ENCODE data around the gene ADAMTS15. TPM values are rescaled to one million over a fixed set of nuclear protein-coding genes. Genes with fewer than 3 reads are reported as not detected.

The ADAMTS15 gene
- total and polyA plus RNA-seq, 12 donors: 7.7 to 49.4 (median 16.4) TPM

GRCh38 chr11:130485983-130486382 lies 37.5 kb downstream of the ADAMTS15 start:
- Histone ChIP-seq H3K9me3 (no peaks in the 10 kb centered on the region), H3K27ac (no peak overlapping the region), H3K36me3 (peaks cover 0 to 6% (median 0%) of the 10 kb centered on the region in 9 donors), H3K4me3 (no peak overlapping the region), H3K4me1 (peaks cover 0 to 18% (median 4%) of the 10 kb centered on the region in 9 donors), H3K27me3 (no peaks in the 10 kb centered on the region)
- intact Hi-C loops (cut with DNase I): no loop called here
- DNase-seq (no peak), ATAC-seq (no peak)
- 94 to 95% methylated on average over 14 of the region's 14 CpGs for WGBS, 2 donors
- TF ChIP-seq, protein P1, sequence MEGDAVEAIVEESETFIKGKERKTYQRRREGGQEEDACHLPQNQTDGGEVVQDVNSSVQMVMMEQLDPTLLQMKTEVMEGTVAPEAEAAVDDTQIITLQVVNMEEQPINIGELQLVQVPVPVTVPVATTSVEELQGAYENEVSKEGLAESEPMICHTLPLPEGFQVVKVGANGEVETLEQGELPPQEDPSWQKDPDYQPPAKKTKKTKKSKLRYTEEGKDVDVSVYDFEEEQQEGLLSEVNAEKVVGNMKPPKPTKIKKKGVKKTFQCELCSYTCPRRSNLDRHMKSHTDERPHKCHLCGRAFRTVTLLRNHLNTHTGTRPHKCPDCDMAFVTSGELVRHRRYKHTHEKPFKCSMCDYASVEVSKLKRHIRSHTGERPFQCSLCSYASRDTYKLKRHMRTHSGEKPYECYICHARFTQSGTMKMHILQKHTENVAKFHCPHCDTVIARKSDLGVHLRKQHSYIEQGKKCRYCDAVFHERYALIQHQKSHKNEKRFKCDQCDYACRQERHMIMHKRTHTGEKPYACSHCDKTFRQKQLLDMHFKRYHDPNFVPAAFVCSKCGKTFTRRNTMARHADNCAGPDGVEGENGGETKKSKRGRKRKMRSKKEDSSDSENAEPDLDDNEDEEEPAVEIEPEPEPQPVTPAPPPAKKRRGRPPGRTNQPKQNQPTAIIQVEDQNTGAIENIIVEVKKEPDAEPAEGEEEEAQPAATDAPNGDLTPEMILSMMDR (IDR thresholded peaks at IDR 0.05): no peak

DNA sequence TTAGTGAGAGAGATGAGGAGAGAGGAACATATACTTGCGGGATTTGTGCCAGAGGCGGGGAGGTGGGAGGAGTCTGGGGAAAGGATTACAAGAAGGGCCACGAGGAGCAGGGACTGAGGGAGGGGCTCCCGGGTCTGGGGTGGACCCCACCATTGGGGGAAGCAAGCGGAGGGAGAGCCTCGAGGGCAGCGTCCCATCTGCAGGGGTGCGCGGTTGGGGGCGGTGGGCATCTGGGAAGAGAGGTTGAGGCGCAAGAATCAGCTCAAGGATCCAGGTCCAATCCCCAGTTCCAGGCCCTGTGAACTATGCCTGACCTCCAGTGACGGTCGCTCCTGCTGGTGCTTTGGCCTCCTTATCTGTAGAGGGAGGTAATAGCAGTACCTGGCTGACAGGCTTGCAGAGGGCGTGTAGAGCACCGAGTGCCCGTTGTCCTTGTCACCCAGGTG lies 38.0 kb downstream of the ADAMTS15 start:
- DNase-seq: no peak
- intact Hi-C loops (cut with DNase I): no loop called here
- no peak overlapping the region for H3K4me3 ChIP-seq

DNA sequence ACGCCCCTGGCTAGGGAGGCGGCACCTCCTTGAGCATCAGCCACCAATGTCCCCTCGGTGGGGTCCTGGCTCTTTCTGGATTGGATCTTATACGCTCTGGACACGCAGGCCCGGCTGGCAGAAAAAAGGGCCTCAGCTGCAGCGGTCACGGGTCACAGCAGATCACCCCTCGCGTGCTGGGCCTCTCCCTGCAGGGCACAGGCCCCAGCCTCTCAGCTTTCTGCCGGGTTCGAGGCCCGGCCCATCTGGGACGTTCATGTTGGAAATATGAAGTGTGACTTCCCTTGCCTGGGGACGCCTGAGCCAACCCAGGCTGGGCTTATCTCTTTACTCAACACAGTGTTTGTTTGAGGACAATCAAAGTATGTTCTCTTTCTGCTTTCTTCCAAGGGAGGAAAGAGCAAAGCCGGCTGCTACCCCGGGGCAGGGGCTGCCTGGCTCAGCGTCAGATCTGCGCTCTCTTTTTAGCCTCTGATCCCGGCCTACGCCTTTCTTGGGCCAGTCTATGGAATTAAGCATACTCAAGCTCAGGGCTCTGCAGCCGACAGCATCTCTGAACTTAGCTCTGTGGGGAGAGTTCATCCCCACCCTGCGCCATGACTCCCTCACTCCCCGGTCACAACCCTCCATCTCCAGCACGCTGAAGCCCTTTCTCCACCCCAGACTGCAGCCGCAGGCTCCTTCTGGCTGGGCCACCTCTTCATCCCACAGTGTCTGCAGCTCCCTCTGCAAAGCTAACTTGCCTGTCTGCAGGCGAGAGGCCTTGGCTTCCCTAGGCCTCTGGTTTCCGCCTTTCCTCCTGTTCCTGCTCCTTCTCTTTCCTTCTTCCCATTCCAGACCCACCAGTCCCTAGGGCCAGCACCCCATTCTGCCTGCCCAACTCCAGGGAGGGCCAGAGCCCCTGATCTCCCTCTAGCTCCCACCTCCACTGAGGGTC lies 38.8 kb downstream of the ADAMTS15 start:
- Histone ChIP-seq H3K27ac (peak overlapping the region in 3 of 10 donors; percentile 4 to 50 (median 17)), H3K9me3 (no peaks in the 10 kb centered on the region), H3K36me3 (peaks cover 0 to 6% (median 0%) of the 10 kb centered on the region in 9 donors), H3K4me1 (peaks cover 0 to 16% (median 0%) of the 10 kb centered on the region in 9 donors), H3K27me3 (no peaks in the 10 kb centered on the region), H3K4me3 (no peak overlapping the region)
- DNase-seq: peak in 1 of 2 donors; percentile 20
- 83 to 86% methylated on average over 28 of the region's 28 CpGs for WGBS, 2 donors
- peak in 5 of 8 donors; percentile 8 to 49 (median 14) for ATAC-seq
- intact Hi-C loops (cut with DNase I): no loop called here
- TF ChIP-seq, protein P1 (IDR thresholded peaks at IDR 0.05): no peak

More for the DNA sequence above, 38.0 kb downstream of the ADAMTS15 start:
- Histone ChIP-seq H3K27ac (no peak overlapping the region), H3K36me3 (peaks cover 0 to 6% (median 0%) of the 10 kb centered on the region in 9 donors), H3K4me1 (peaks cover 0 to 16% (median under 1%) of the 10 kb centered on the region in 9 donors), H3K27me3 (no peaks in the 10 kb centered on the region), H3K9me3 (no peaks in the 10 kb centered on the region)
- ATAC-seq: peak in 1 of 8 donors; percentile 10
- TF ChIP-seq, protein P1 (IDR thresholded peaks at IDR 0.05): no peak
- 85 to 87% methylated on average over 16 of the region's 16 CpGs for WGBS, 2 donors

DNA sequence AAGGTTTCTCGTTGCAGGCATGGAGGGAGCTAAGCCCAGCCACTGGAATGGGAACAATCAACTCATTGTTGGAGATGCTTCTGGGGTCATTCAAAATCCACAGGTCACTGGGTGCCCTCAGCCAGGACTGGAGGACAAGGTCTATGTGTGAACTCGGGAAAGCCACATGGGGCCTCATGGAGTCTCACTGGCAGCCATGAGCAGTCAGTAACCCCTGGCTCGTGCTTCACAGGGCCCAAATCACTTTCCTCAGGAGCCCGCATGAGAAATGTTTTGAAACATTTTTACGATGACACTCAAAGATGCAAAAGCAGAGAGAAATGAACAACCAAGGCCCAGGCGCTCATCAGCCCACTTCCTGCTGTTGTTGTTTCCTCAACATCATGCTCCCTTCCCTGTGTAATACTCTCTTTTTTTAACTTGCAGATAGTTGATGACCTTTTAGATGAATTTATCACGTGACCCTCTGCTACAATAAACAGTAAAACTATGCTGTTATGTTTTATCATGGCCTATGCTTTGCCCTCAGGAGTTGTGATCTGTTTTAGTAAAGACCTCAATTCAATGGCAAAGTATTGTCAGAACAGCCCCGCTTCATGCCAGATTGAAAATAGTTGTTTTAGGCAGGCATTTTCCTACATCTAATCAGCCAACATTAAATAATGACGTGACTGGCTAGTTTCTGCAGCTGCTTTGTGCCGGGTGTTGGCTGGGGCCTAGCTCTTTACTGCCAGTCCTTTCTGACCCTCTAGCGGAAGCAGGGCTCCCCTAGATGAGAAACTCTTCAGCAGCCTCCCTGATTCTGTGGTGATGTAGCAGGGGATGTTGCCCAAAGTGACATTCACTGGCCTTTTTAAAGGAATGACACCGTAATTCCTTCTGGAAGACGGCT lies 39.7 kb downstream of the ADAMTS15 start:
- no peak overlapping the region for H3K4me3 ChIP-seq
- intact Hi-C loops (cut with DNase I): no loop called here
- DNase-seq: no peak
- ATAC-seq: peak; percentile 26 to 78 (median 57)
- no peaks in the 10 kb centered on the region for H3K9me3 ChIP-seq
- TF ChIP-seq, protein P1 (IDR thresholded peaks at IDR 0.05): no peak
- no peaks in the 10 kb centered on the region for H3K27me3 ChIP-seq
- peak overlapping the region in 5 of 10 donors; percentile 4 to 50 (median 17) for H3K27ac ChIP-seq
- H3K36me3 ChIP-seq: peaks cover 0 to 6% (median 0%) of the 10 kb centered on the region in 9 donors
- peaks cover 0 to 16% (median 0%) of the 10 kb centered on the region in 9 donors for H3K4me1 ChIP-seq
- 74 to 79% methylated on average over 13 of the region's 13 CpGs for WGBS, 2 donors

All from heart right ventricle (tissue), 16 donors.